A673 (cell line): ENCODE results near the gene CDKN1A. TPM values are rescaled to one million over a fixed set of nuclear protein-coding genes. Genes with fewer than 3 reads are reported as not detected.

Source experiments
- BruUV-seq: library from RNA; stranded (reverse); fragments of 400-500 nt; replicated peaks from 2 replicates; lab custom pipeline; 2021; lab: Mats Ljungman, UMichigan
- CTCF ChIA-PET: fragments of 300-600 bp; sonication (Branson Sonifier 250); formaldehyde crosslinking; loops from one replicate; lab custom pipeline; 2022; ENCODE audit warnings: antibody characterized with exemption; lab: Charles Lee
- POLR2A ChIA-PET: fragments of 300-600 bp; sonication (Branson Sonifier 250); formaldehyde crosslinking; loops from one replicate; lab custom pipeline; 2022; ENCODE audit warnings: antibody characterized with exemption; ENCODE audit not compliant: low non-redundant PET; lab: Charles Lee
- DNase-seq: peaks from one replicate; pipeline ENCODE4 v3.0.0-alpha.2; 2015; ENCODE audit warnings: low spot score
- H3K27ac ChIP-seq: fragments of 200-600 bp; sonication (generic); 2 replicates; pipeline ENCODE4 v1.5.1; 2016; ENCODE audit warnings: mixed run types, low read depth, mild to moderate bottlenecking, mixed read lengths, antibody characterized with exemption, low read length; ENCODE audit not compliant: poor library complexity, severe bottlenecking
- H3K27me3 ChIP-seq: fragments of 200-600 bp; sonication (generic); replicated peaks from 2 replicates; pipeline ENCODE4 v1.6.1; 2017; ENCODE audit warnings: mixed run types, low read depth, mild to moderate bottlenecking, mixed read lengths, antibody characterized with exemption, low read length; ENCODE audit not compliant: insufficient read depth, poor library complexity
- H3K36me3 ChIP-seq: fragments of 200-600 bp; sonication (generic); 2 replicates; pipeline ENCODE4 v1.6.1; 2016; ENCODE audit warnings: mixed run types, mild to moderate bottlenecking, mixed read lengths, antibody characterized with exemption, low read length; ENCODE audit not compliant: insufficient read depth, poor library complexity, severe bottlenecking
- H3K4me1 ChIP-seq: fragments of 200-600 bp; sonication (generic); 2 replicates; pipeline ENCODE4 v1.6.1; 2017; ENCODE audit warnings: mixed run types, mild to moderate bottlenecking, mixed read lengths, antibody characterized with exemption, low read length; ENCODE audit not compliant: insufficient read depth, poor library complexity, severe bottlenecking
- H3K4me3 ChIP-seq: fragments of 200-600 bp; sonication (generic); 2 replicates; pipeline ENCODE4 v1.5.1; 2016; ENCODE audit warnings: low read depth, mixed run types, mild to moderate bottlenecking, mixed read lengths, low read length; ENCODE audit not compliant: poor library complexity, severe bottlenecking
- H3K9me3 ChIP-seq: fragments of 200-600 bp; sonication (generic); 2 replicates; pipeline ENCODE4 v1.6.1; 2016; ENCODE audit warnings: mixed run types, low read depth, mild to moderate bottlenecking, mixed read lengths, antibody characterized with exemption, low read length; ENCODE audit not compliant: poor library complexity, severe bottlenecking
- CTCF ChIP-seq: fragments of 300-800, 200-600 bp; sonication (generic); conservative IDR thresholded peaks from 2 replicates; pipeline ENCODE4 v1.5.1; 2017; ENCODE audit warnings: low read depth, mild to moderate bottlenecking, antibody characterized with exemption, low read length, moderate library complexity, mixed read lengths
- EZH2 ChIP-seq: fragments of 200-600 bp; sonication (generic); IDR thresholded peaks from 2 replicates; pipeline ENCODE4 v1.6.1; 2017; ENCODE audit warnings: borderline replicate concordance, low read depth, mild to moderate bottlenecking, mixed read lengths, antibody characterized with exemption, low read length; ENCODE audit not compliant: poor library complexity, severe bottlenecking
- intact Hi-C: fragments of 100-400 bp; cut with micrococcal nuclease; formaldehyde crosslinking; loops from one replicate; pipeline ENCODE4 v1.10.0; 2022; ENCODE audit not compliant: unreplicated experiment
- total RNA-seq: library from RNA; stranded (reverse); gene quantifications from 2 replicates; pipeline ENCODE4 v1.2.3, GENCODE V29; 2021

The CDKN1A gene
- total RNA-seq, 1 experiment from 2014 or later, result 33.6 TPM

DNA sequence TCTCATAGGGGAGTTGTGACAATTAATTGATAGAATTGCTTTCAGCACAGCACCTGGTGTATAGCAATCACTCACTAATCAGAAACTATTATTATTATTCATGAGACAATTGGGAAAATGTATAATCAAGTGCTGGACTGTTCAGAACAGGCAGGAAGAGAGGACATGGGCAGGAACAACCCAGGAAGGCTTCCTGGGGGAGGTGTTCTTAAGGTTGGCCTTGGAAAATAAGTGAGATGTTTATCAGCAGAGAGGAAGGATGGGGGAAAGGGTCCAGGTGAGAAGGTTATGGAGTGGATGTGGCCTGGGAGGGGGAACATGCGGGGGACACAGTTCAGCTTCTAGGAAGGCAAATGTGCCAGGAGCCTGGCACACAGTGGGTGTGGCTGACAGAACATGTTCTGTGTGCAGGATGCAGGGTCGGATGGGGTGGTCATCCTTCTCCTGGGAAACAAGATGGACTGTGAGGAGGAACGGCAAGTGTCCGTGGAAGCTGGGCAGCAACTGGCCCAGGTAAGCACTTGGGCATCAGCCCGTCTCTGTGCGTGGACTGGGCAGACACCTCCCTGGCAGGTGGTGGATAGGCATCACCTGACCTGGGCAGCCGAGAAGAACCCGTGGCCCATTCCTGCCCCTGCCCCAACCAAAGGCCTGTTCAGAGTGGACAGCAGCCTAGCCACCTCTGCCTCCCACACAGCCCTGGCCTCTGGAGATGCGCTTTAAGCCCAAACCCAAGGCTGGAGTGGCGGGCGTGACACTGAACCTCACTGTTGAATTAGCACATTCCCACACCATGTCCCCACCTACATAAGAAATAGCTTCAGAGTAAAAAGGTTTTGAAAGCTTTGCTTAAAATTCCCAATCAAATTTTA lies 50.0 kb downstream of the CDKN1A start:
- H3K4me1 ChIP-seq, result peaks cover 8% of the 10 kb centered on the region
- ChIA-PET CTCF (no interaction called here), POLR2A (no interaction called here)
- no peak for DNase-seq
- TF ChIP-seq CTCF (no peak), EZH2 (no peak)
- no TSS peak for BruUV-seq
- H3K36me3 ChIP-seq, result no peaks in the 10 kb centered on the region
- H3K9me3 ChIP-seq, result no peaks in the 10 kb centered on the region
- no peak overlapping the region for H3K4me3 ChIP-seq
- H3K27ac ChIP-seq, result no peak overlapping the region
- intact Hi-C loops, result no loop called here
- no peaks in the 10 kb centered on the region for H3K27me3 ChIP-seq

DNA sequence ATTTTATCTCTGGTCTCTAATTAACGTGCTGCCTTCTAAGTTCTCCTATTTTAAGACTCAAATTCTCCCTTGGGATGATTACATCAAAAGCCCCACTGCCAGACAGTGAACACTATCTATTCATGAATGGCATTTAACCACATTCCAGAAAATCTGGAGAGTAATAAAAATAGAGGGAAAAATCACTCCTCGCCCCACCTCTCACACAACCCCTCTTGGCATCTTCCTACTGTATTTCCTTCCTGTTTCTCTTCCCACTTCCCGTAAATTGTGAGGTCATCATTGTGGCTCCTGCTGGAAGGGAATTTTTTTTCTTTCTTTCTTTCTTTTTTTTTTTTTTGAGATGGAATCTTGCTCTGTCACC lies 50.6 kb downstream of the CDKN1A start:
- TF ChIP-seq CTCF, result no peak
- no peak for TF ChIP-seq EZH2
- Histone ChIP-seq H3K27me3 (no peaks in the 10 kb centered on the region), H3K27ac (no peak overlapping the region), H3K4me1 (peaks cover 8% of the 10 kb centered on the region), H3K9me3 (no peaks in the 10 kb centered on the region), H3K36me3 (no peaks in the 10 kb centered on the region), H3K4me3 (no peak overlapping the region)
- ChIA-PET CTCF (no interaction called here), POLR2A (no interaction called here)
- intact Hi-C loops, result no loop called here
- no TSS peak for BruUV-seq
- peak; percentile 36 for DNase-seq

DNA sequence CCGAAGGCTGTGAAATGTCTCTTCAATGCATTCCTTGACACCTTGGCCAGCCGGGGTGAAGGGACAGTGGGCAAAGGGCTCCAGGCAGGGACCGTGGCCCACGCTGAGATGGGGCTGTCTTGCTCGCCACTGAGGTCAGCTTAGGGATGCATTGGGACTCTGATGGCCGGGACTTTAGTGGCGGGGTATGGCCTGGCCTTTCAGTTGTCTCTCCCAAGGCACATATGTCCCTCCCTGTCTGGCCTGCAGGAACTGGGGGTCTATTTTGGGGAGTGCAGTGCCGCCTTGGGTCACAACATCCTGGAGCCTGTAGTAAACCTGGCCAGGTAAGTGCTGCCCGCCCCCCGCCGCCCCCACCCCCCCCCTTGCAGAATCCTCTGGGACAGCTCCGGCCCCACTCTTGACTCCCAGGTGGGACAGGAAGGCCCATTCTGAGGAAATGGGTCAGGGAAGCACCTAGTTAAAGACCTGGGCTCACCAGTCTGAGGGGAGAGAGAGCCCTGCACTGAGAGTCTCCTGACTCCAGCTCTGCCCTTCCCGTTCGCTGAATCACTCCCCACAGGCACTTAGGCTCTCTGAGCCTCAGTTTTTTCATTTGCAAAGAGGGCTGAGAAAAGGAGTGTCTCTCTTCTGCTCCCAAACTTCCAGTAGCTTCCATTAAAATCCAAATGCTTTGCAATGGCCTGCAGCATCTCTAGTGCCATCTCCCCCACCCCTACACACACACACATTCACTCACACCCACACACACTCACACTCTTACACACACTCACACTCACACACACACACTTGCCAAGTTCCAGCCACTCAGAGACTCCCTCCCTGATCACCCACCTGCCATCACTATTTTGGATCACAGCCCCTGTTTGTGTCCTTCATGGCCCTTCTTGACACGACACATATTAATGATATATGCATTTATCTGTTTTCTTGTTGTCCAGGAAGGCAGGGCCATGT lies 52.2 kb downstream of the CDKN1A start:
- ChIA-PET POLR2A (no interaction called here), CTCF (no interaction called here)
- intact Hi-C loops, result no loop called here
- no peak overlapping the region for H3K27ac ChIP-seq
- TF ChIP-seq CTCF, result no peak
- no peak for TF ChIP-seq EZH2
- no peaks in the 10 kb centered on the region for H3K27me3 ChIP-seq
- no peak for DNase-seq
- H3K36me3 ChIP-seq, result no peaks in the 10 kb centered on the region
- no TSS peak for BruUV-seq
- H3K4me1 ChIP-seq, result peaks cover 8% of the 10 kb centered on the region
- H3K4me3 ChIP-seq, result no peak overlapping the region
- H3K9me3 ChIP-seq, result no peaks in the 10 kb centered on the region
